GM18951 (cell line): Measurements from ENCODE around the gene RNASE13.

Source experiments
- POLR2A ChIP-seq: IDR thresholded peaks from 4 replicates; pipeline ENCODE4 v1.6.1; 2011; ENCODE audit warnings: mild to moderate bottlenecking; ENCODE audit not compliant: insufficient read length, insufficient read depth; ENCODE audit errors: extremely low read depth
- in situ Hi-C: fragments of 300-500 bp; cut with MboI; formaldehyde crosslinking; loops from one replicate; pipeline ENCODE4 v1.12.0; 2022; ENCODE audit warnings: low sequenced_read_pairs, mixed read lengths, inconsistent platforms; ENCODE audit not compliant: unreplicated experiment

RNASE13 gene

DNA sequence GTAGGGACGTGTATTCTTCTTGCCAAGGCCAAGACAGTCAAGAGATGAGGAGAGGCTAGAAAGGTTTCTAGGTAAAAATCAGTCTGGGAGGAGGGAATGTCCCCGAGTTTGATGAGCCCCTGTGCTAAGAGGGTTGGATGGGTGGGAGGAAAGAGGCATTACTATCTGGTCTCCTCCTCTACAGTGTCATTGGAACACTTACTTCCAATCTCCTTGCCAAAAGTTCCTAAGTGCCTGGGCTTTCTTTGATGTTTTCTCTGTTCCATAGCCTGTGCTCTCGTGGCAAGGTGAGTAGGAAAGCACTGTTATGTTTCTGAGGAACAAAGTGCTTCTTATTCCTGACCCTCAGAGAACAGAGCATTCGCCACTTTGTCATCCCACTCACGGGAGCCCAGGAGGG is at the start of gene RNASE13:
TSS of gene RNASE13 (minus strand) at position 101 of the 400 bp plus-strand sequence. CDS start 519 bp downstream, outside the sequence.
- no peak for TF ChIP-seq POLR2A
- in situ Hi-C loops = no loop called here

DNA sequence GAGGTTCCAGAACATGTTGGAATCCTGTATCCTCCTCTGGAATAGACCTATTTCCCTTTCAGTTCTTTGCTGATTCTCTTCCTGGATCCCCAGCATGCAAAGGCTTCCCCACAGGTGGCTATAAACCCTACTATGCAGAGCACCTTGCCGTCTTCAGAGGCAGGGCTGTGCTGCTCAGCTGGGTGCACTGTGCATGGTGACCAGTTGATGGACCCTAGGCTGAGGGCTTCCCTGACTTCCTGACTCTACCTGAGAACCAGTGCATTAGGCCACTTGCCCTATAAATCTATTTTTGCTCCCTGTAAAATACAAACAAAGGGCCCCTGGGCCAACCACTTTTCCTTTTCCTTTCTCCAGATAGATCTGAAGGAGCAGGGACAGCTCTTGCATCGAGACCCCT is 49.8 kb upstream of the RNASE13 start:
- in situ Hi-C loops = no loop called here
- TF ChIP-seq POLR2A = no peak

- in situ Hi-C loops = no loop called here
- TF ChIP-seq POLR2A = no peak
Measured at GRCh38 chr14:21083565-21084325, 49.1 kb upstream of the RNASE13 start.

- no peak for TF ChIP-seq POLR2A
- in situ Hi-C loops = no loop called here
Measured at GRCh38 chr14:21081521-21082142, 47.0 kb upstream of the RNASE13 start.

DNA sequence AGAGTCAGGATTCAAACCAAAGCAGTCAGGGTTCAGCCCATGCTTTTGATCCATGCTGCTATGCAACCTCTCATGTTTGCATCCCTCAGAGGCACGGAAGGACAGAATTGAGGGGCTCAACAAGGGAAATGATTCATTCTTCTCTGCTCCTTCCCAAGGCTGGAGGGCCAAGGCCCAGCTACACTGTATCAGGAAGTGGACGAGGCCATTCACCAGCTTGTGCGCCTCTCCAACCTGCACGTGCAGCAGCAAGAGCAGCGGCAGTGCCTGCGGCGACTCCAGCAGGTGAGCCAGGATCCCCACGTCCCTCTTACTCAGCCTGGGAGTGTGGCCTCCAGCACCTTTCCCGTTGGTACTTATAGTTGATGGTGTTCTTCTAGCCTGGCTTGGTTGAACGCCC is 44.1 kb upstream of the RNASE13 start:
- TF ChIP-seq POLR2A = no peak
- in situ Hi-C loops = no loop called here

DNA sequence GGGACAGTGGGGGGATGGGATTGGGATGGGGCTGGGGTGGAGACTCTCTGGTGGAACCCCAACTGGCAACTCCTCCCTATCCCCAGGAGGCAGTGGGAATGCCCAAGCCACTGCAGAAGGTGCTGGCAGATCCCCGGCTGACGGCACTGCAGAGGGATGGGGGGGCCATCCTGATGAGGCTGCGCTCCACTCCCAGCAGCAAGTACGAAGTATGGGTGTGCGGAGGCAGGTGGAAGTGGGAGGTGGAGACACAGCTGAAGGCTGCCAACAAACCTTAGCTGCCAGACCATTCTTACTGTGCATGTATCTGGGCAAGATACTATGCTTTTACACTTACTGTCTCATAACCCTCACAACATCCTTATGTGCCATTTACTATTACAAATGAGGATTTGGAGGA is 43.7 kb upstream of the RNASE13 start:
- no peak for TF ChIP-seq POLR2A
- in situ Hi-C loops = no loop called here

DNA sequence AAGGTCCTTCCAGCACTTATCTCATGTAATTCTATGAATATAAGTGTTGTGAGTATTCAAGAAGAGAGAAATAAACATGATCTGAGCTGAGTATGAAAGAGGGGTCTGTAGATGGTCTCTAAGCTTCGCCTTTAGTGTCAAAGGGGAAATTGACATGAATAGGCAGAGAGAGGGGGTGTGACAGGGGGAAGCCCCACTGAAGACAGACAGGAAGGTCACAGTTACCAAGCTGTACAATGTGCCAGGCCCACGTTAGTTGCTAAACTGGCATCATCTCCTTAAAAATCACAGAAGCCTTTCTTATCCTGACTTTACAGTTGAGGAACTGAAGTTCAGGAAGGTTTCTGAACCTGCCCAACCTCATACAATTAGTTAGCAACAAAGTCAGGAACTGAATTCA is 43.1 kb upstream of the RNASE13 start:
- in situ Hi-C loops = no loop called here
- TF ChIP-seq POLR2A = no peak

GRCh38 chr14:21075719-21076437 is 41.3 kb upstream of the RNASE13 start:
- TF ChIP-seq POLR2A = no peak
- in situ Hi-C loops = no loop called here

DNA sequence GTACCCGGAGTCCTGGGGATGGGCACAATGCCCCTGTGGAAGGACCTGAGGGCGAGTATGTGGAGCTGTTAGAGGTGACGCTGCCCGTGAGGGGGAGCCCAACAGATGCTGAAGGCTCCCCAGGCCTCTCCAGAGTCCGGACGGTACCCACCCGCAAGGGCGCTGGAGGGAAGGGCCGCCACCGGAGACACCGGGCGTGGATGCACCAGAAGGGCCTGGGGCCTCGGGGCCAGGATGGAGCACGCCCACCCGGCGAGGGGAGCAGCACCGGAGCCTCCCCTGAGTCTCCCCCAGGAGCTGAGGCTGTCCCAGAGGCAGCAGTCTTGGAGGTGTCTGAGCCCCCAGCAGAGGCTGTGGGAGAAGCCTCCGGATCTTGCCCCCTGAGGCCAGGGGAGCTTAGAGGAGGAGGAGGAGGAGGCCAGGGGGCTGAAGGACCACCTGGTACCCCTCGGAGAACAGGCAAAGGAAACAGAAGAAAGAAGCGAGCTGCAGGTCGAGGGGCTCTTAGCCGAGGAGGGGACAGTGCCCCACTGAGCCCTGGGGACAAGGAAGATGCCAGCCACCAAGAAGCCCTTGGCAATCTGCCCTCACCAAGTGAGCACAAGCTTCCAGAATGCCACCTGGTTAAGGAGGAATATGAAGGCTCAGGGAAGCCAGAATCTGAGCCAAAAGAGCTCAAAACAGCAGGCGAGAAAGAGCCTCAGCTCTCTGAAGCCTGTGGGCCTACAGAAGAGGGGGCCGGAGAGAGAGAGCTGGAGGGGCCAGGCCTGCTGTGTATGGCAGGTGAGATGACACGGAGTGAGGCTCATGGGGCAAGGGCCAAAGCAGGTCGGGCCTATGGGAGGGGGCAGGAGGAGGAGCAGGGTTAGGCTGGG is 40.0 kb upstream of the RNASE13 start:
- in situ Hi-C loops = no loop called here
- no peak for TF ChIP-seq POLR2A

- in situ Hi-C loops = no loop called here
- TF ChIP-seq POLR2A = no peak
Measured at GRCh38 chr14:21073921-21074320, 39.3 kb upstream of the RNASE13 start.

DNA sequence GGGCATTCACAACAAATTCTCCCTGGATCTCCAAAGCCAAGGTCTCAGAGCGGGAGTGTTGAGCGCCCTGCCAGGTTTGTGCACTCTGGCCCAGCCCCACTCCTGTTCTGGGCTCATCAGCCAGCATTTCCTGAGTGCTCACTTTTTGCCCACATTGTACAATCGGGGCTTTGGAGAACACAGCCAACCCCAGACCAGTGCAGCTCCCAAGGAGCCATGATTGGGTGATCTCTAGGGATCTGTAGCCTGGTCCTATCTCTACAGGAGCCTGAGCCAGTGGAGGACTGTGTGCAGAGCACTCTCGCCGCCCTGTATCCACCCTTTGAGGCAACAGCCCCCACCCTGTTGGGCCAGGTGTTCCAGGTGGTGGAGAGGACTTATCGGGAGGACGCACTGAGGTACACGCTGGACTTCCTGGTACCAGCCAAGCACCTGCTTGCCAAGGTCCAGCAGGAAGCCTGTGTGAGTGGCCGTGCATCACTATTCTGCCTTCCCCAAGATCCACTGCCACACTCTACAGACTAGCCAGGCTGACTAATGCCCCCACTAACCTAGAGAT is 38.3 kb upstream of the RNASE13 start:
- no peak for TF ChIP-seq POLR2A
- in situ Hi-C loops = no loop called here

DNA sequence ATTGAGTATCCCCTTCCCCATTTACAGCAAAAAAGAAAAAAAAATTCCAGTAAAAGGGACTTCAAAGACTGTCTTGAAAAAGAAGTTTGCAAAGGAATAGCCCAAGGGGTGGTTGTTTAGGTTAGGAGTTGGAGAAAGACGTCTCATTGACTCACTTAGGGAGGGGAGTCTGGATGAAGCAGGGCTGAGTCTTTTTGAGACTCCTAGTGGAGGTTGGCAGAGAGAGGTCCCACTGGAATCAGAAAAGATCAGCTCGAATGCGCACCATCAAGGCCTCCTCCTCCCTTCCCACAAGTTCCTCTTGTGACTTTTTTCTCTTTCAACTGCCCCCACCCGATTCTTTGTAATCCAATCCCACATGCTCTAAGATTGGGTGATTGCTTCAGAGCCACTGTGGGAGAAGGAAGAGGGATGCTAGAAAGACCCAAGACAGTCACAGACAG is 37.4 kb upstream of the RNASE13 start:
- in situ Hi-C loops = no loop called here
- TF ChIP-seq POLR2A = no peak
